Measurements from ENCODE around the gene RELN. TPM values are rescaled to one million over a fixed set of nuclear protein-coding genes. Genes with fewer than 3 reads are reported as not detected.

Gene RELN
- total and polyA plus RNA-seq, 8 donors, result 3.6 to 20.1 (median 15.3) TPM

GRCh38 chr7:103668279-103668941 is 321.0 kb downstream of the RELN start:
- H3K9me3 ChIP-seq, result no peaks in the 10 kb centered on the region
- no peaks in the 10 kb centered on the region for H3K4me1 ChIP-seq
- no peak overlapping the region for H3K4me3 ChIP-seq
- TF ChIP-seq, protein P1, sequence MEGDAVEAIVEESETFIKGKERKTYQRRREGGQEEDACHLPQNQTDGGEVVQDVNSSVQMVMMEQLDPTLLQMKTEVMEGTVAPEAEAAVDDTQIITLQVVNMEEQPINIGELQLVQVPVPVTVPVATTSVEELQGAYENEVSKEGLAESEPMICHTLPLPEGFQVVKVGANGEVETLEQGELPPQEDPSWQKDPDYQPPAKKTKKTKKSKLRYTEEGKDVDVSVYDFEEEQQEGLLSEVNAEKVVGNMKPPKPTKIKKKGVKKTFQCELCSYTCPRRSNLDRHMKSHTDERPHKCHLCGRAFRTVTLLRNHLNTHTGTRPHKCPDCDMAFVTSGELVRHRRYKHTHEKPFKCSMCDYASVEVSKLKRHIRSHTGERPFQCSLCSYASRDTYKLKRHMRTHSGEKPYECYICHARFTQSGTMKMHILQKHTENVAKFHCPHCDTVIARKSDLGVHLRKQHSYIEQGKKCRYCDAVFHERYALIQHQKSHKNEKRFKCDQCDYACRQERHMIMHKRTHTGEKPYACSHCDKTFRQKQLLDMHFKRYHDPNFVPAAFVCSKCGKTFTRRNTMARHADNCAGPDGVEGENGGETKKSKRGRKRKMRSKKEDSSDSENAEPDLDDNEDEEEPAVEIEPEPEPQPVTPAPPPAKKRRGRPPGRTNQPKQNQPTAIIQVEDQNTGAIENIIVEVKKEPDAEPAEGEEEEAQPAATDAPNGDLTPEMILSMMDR (IDR thresholded peaks at IDR 0.05), result no peak
- intact Hi-C loops (cut with DNase I), result no loop called here
- DNase-seq (no peak), ATAC-seq (no peak)
- H3K27me3 ChIP-seq, result no peaks in the 10 kb centered on the region
- H3K27ac ChIP-seq, result no peak overlapping the region
- H3K36me3 ChIP-seq, result no peaks in the 10 kb centered on the region

- Histone ChIP-seq H3K4me3 (no peak overlapping the region), H3K27ac (no peak overlapping the region), H3K9me3 (no peaks in the 10 kb centered on the region), H3K4me1 (no peaks in the 10 kb centered on the region), H3K27me3 (no peaks in the 10 kb centered on the region), H3K36me3 (no peaks in the 10 kb centered on the region)
- ATAC-seq (no peak), DNase-seq (no peak)
- intact Hi-C loops (cut with DNase I), result no loop called here
- TF ChIP-seq, protein P1 (IDR thresholded peaks at IDR 0.05), result no peak
Observed at GRCh38 chr7:103666326-103666725, 323.1 kb downstream of the RELN start.

GRCh38 chr7:103664577-103664976 is 324.9 kb downstream of the RELN start:
- Histone ChIP-seq H3K27ac (no peak overlapping the region), H3K9me3 (no peaks in the 10 kb centered on the region), H3K4me3 (no peak overlapping the region), H3K36me3 (no peaks in the 10 kb centered on the region), H3K27me3 (no peaks in the 10 kb centered on the region), H3K4me1 (no peaks in the 10 kb centered on the region)
- DNase-seq (no peak), ATAC-seq (no peak)
- intact Hi-C loops (cut with DNase I), result no loop called here
- TF ChIP-seq, protein P1 (IDR thresholded peaks at IDR 0.05), result no peak

DNA sequence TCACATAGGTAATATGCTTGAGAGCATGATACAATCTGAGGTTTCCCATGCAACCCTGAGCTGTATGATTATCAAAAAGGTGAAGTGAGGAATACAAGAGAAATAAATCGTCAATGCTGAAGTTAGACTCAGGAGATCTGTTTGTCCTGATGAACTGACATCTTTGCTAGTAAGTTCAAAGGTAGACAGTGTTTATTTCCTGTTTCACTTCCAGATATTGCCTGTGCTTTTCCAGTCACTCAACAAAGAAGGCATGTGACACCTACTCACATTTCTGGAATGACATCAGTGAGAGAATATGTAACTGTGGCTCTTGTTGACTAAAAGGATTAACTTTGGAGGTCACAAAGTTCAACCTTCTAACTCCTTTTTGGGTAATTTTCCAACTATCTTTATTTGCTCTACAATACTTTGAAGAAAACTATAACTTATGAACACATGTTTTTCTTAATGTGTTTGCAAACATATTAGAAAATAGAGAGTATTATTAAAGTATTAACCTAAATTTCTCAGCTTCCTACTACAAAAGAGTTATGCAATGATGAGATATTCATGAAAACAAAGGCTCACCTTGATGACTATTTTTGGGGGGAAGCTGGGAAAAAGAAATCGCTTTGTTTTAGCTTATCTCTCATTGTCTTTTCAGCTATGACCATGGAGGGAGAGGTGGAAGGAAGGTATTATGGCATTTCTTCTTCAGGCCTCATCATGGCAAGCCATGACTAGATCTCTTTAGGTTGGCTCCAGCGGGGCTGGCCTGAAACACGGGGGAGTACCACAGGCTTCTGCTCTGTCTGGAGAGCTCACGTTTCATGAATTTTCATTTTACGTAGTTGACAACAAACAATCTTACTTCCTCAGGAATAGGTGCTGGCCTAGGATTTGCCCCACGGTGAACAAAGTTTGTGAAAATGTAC is 328.7 kb downstream of the RELN start:
- intact Hi-C loops (cut with DNase I), result no loop called here
- no peaks in the 10 kb centered on the region for H3K4me1 ChIP-seq
- H3K27ac ChIP-seq, result no peak overlapping the region
- no peaks in the 10 kb centered on the region for H3K27me3 ChIP-seq
- H3K9me3 ChIP-seq, result no peaks in the 10 kb centered on the region
- no peak overlapping the region for H3K4me3 ChIP-seq
- no peak for ATAC-seq
- DNase-seq, result peak in 1 of 4 donors; percentile 2
- no peaks in the 10 kb centered on the region for H3K36me3 ChIP-seq
- TF ChIP-seq, protein P1 (IDR thresholded peaks at IDR 0.05), result no peak

Measured in left lung (tissue), 10 donors.